HepG2 (cell line): Measurements from ENCODE around the gene BRD8. TPM values are rescaled to one million over a fixed set of nuclear protein-coding genes. Genes with fewer than 3 reads are reported as not detected.

Experiments
- ATAC-seq: fragments of 200-7000 bp; cut with Tn5 transposase; 3 replicates; pipeline ENCODE4 v1.9.1; 2020; ENCODE audit warnings: mild to moderate bottlenecking, moderate library complexity
- BruUV-seq: library from RNA; stranded (reverse); fragments of 400-500 nt; replicated peaks from 2 replicates; lab custom pipeline; 2021; lab: Mats Ljungman, UMichigan
- CTCF ChIA-PET: fragments of 300-600 bp; formaldehyde crosslinking; extraction: SDS; loops from one replicate; lab custom pipeline; 2021; ENCODE audit warnings: low total read pairs, inconsistent platforms, low intra/inter-chr PET ratio; lab: Yijun Ruan, JAX
- POLR2A ChIA-PET: fragments of 350-600 bp; sonication (Branson Sonifier 250); formaldehyde crosslinking; loops from one replicate; lab custom pipeline; 2020; ENCODE audit warnings: antibody characterized with exemption, inconsistent platforms; lab: Yijun Ruan, JAX
- DNase-seq: peaks from one replicate; pipeline ENCODE4 v3.0.0-alpha.2; 2015; ENCODE audit warnings: low spot score
- FAIRE-seq: peaks from 3 replicates; lab custom pipeline; 2011; peaks lifted over from hg19 to GRCh38; lab: Jason Lieb, UNC
- H2AFZ ChIP-seq: one replicate; pipeline ENCODE4 v1.6.1; 2011; ENCODE audit warnings: low read length, inconsistent platforms
- H3K27ac ChIP-seq: fragments of 300-600 bp; 3 replicates; pipeline ENCODE4 v1.8.0; 2011; ENCODE audit warnings: mixed run types, mild to moderate bottlenecking, mixed read lengths, low read length, inconsistent platforms; ENCODE audit not compliant: insufficient read depth; ENCODE audit errors: extremely low read length
- H3K27me3 ChIP-seq, 2 experiments: fragments of 200-600 bp in 1 of 2; 2 replicates in 1 of 2; 3 replicates in 1 of 2; pipeline versions ENCODE4 v1.6.0 to v1.8.0; 2011; ENCODE audit warnings: low read length in 2 of 2, mild to moderate bottlenecking in 2 of 2, moderate library complexity in 2 of 2, inconsistent platforms in 1 of 2; ENCODE audit not compliant: insufficient read depth in 2 of 2, control insufficient read depth in 1 of 2
- H3K36me3 ChIP-seq, 2 experiments: fragments of 200-600 bp in 1 of 2; replicated peaks in 1 of 2; 2 replicates in 1 of 2; 3 replicates in 1 of 2; pipeline versions ENCODE4 v1.5.1 to v1.8.0; 2011; ENCODE audit warnings: low read length in 2 of 2, inconsistent platforms in 1 of 2; ENCODE audit not compliant: insufficient read depth in 2 of 2, control insufficient read depth in 1 of 2
- H3K4me1 ChIP-seq: 2 replicates; pipeline ENCODE4 v1.5.1; 2012; ENCODE audit warnings: low read length, inconsistent platforms; ENCODE audit not compliant: insufficient read depth
- H3K4me2 ChIP-seq: 2 replicates; pipeline ENCODE4 v1.6.0; 2011; ENCODE audit warnings: low read depth, low read length, inconsistent platforms
- H3K4me3 ChIP-seq, 3 experiments: fragments of 200-600 bp in 1 of 3; sonication (generic), shearing (Covaris generic) in 1 of 3; replicated peaks in 1 of 3; 2 replicates each; pipeline ENCODE4 v1.5.1; 2011 to 2016; ENCODE audit warnings: low read length in 3 of 3, inconsistent platforms in 2 of 3, low read depth in 2 of 3, mild to moderate bottlenecking in 2 of 3, control low read depth in 1 of 3, mixed read lengths in 1 of 3; ENCODE audit not compliant: insufficient read depth in 1 of 3
- H3K79me2 ChIP-seq: one replicate; pipeline ENCODE4 v1.6.1; 2011; ENCODE audit warnings: low read length, inconsistent platforms; ENCODE audit not compliant: insufficient read depth
- H3K9ac ChIP-seq: 2 replicates; pipeline ENCODE4 v1.6.0; 2011; ENCODE audit warnings: mild to moderate bottlenecking, low read depth, low read length, inconsistent platforms; ENCODE audit not compliant: insufficient read depth
- H3K9me3 ChIP-seq: 2 replicates; pipeline ENCODE4 v1.5.1; 2012; ENCODE audit warnings: mild to moderate bottlenecking, low read length
- H4K20me1 ChIP-seq: 2 replicates; pipeline ENCODE4 v1.6.0; 2011; ENCODE audit warnings: inconsistent platforms, mild to moderate bottlenecking, low read length, moderate library complexity; ENCODE audit not compliant: insufficient read depth
- HNRNPLL ChIP-seq: fragments of 200-400 bp; formaldehyde crosslinking; IDR thresholded peaks from 2 replicates; pipeline ENCODE4 v1.6.1; 2017; ENCODE audit warnings: mild to moderate bottlenecking, low read depth, low read length; ENCODE audit not compliant: poor library complexity, severe bottlenecking
- ZNF263 ChIP-seq: sonication (generic); formaldehyde crosslinking; IDR thresholded peaks from 2 replicates; pipeline ENCODE4 v1.4.0; 2020; ENCODE audit warnings: missing genetic modification reagents
- ZNF563 ChIP-seq: sonication (generic); formaldehyde crosslinking; IDR thresholded peaks from 2 replicates; pipeline ENCODE4 v1.8.0; 2022; ENCODE audit warnings: mild to moderate bottlenecking, moderate library complexity, missing genetic modification reagents
- ZNF619 ChIP-seq: sonication (generic); formaldehyde crosslinking; IDR thresholded peaks from 2 replicates; pipeline ENCODE4 v1.4.0; 2020; ENCODE audit warnings: mild to moderate bottlenecking, missing genetic modification reagents
- ZZZ3 ChIP-seq: sonication (generic); formaldehyde crosslinking; IDR thresholded peaks from 2 replicates; pipeline ENCODE4 v1.4.0; 2020; ENCODE audit warnings: missing genetic modification reagents, mild to moderate bottlenecking, borderline replicate concordance
- WGBS: methylation state at CpG from one replicate; pipeline ENCODE4 v1.1.6; 2017; ENCODE audit warnings: low lambda C conversion rate; 5-methylcytosine and 5-hydroxymethylcytosine counted together
- in situ Hi-C: cut with HindIII; loops from 2 replicates; pipeline ENCODE4 v1.10.0; 2017; ENCODE audit warnings: low pct_unique_long_range_greater_than_20kb; ENCODE audit not compliant: extremely low pct_ligation_motif_present
- intact Hi-C: fragments of 100-400 bp; cut with micrococcal nuclease; formaldehyde crosslinking; loops from one replicate; pipeline ENCODE4 v1.10.0; 2022; ENCODE audit not compliant: unreplicated experiment
- polyA plus RNA-seq, 8 experiments: library from polyadenylated mRNA; depleted of rRNA in 3 of 8; stranded (reverse) in 7 of 8; unstranded in 1 of 8; fragments of >200 nt; fragmentation: Illumina TruSeq in 4 of 8; extraction: Trizol in 4 of 8; gene quantifications; 2 replicates each; pipeline versions ENCODE4 v1.2.1 to v1.2.3, GENCODE V29; 2011 to 2016; ENCODE audit warnings: low read depth in 4 of 8, missing spikeins in 1 of 8, mixed read lengths in 1 of 8; ENCODE audit not compliant: insufficient read depth in 1 of 8
- total RNA-seq, 5 experiments: library from RNA; depleted of rRNA; stranded (reverse); fragments of >200 nt; fragmentation: Illumina TruSeq; extraction: Trizol; gene quantifications; 2 replicates each; pipeline ENCODE4 v1.2.3, GENCODE V29; 2016; ENCODE audit warnings: low read depth in 1 of 5
- TF ChIP-seq, protein P1 (sequence below): sonication (generic); formaldehyde crosslinking; IDR thresholded peaks from 2 replicates; pipeline ENCODE4 v1.8.0; 2022; ENCODE audit warnings: missing genetic modification reagents, mild to moderate bottlenecking, moderate library complexity, borderline replicate concordance

BRD8 gene
- total and polyA plus RNA-seq, 2 of the 13 experiments (the other 11 are each of a cell fraction or from before 2014, with no cell fraction given), result 62.5 to 71.1 TPM

DNA sequence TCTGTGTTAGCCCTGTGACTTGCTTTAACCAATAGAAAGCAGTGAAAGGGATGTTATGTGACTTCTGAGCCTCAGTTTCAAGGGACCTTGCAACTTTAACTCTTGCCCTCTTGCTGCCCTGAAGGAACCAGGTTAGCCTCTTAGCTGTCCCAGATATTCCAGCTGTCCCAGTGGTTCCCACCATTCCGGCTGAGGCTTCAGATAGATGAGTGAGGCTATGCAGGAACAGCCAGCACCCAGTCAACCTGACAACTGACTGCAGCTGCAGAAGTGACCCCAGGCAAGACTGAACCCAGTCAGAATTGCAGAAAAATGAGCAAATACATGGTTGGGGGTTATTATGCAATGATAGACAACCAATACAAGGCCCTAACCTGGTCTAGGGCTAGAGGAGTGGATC lies 45.1 kb upstream of the BRD8 start:
- Histone ChIP-seq H3K36me3 (no peaks in the 10 kb centered on the region), H3K4me1 (peaks cover 20% of the 10 kb centered on the region), H3K9ac (no peak overlapping the region), H2AFZ (no peak overlapping the region), H4K20me1 (no peaks in the 10 kb centered on the region), H3K9me3 (peaks cover 17% of the 10 kb centered on the region; the same call in 1 of the 2 replicates), H3K4me2 (peak overlapping the region; percentile 78), H3K79me2 (no peaks in the 10 kb centered on the region), H3K27me3 (no peaks in the 10 kb centered on the region), H3K27ac (no peak overlapping the region), H3K4me3 (peak overlapping the region in 1 of 3 experiments; percentile 17; a peak in 1 of 6 replicates)
- ChIA-PET POLR2A (interaction anchor here (0.7 kb wide), 1 partner anchor 115 kb away, joined by 3 read pairs; the partner anchor contains the start of gene FAM53C), CTCF (interaction anchor here (0.9 to 2.6 kb wide), 3 partner anchors 53 to 129 kb away, joined by 3 to 33 read pairs (median 6); partner anchors contain the start of gene KDM3B)
- no peak for TF ChIP-seq ZNF619 (CRISPR knock-in tag)
- TF ChIP-seq, protein P1, sequence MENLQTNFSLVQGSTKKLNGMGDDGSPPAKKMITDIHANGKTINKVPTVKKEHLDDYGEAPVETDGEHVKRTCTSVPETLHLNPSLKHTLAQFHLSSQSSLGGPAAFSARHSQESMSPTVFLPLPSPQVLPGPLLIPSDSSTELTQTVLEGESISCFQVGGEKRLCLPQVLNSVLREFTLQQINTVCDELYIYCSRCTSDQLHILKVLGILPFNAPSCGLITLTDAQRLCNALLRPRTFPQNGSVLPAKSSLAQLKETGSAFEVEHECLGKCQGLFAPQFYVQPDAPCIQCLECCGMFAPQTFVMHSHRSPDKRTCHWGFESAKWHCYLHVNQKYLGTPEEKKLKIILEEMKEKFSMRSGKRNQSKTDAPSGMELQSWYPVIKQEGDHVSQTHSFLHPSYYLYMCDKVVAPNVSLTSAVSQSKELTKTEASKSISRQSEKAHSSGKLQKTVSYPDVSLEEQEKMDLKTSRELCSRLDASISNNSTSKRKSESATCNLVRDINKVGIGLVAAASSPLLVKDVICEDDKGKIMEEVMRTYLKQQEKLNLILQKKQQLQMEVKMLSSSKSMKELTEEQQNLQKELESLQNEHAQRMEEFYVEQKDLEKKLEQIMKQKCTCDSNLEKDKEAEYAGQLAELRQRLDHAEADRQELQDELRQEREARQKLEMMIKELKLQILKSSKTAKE (CRISPR knock-in tag), result no peak
- no peak for TF ChIP-seq ZZZ3 (CRISPR knock-in tag)
- no peak for TF ChIP-seq HNRNPLL
- no peak for TF ChIP-seq ZNF263 (CRISPR knock-in tag)
- no peak for TF ChIP-seq ZNF563 (CRISPR knock-in tag)
- FAIRE-seq, result no peak
- WGBS, result 22% methylated on average over 1 of the region's 1 CpG
- in situ Hi-C loops, result loop anchor here (5.0 kb wide), 1 partner anchor 49 kb away; the partner anchor contains the start of gene GFRA3
- no peak for DNase-seq
- ATAC-seq, result peak; percentile 34
- intact Hi-C loops, result no loop called here
- BruUV-seq, result no TSS peak
